Heart left ventricle (tissue), 13 donors: ENCODE data around the gene SSU72.

Experiments used
- CTCF ChIP-seq, 12 donors: fragments of 200-600 bp; sonication (generic) in 4 of 12; IDR thresholded peaks; one replicate each; pipeline versions ENCODE4 v1.5.0 to v1.8.0; 2018 to 2022; ENCODE audit warnings: antibody characterized with exemption in 12 of 12, mild to moderate bottlenecking in 5 of 12
- POLR2A ChIP-seq, 2 donors: fragments of 450-650 bp; IDR thresholded peaks; one replicate each; pipeline ENCODE4 v1.6.1; 2017; ENCODE audit warnings: antibody characterized with exemption in 2 of 2, mild to moderate bottlenecking in 2 of 2, moderate library complexity in 2 of 2
- donor health status: ischemic (EF 13 %, LVEDD 7.1; RV severe dilation, severe dysfunction).
- donor health status: DM: no; HTN: yes; CAD: no.
- donor health status: DM: no; HTN: no; CAD: no.
- donor health status: ischemic (EF 25% LVEDD 6.9; RV normal size, moderate dysfunction).
- donor health status: ischemic (EF 25% LVEDD 5.7; RV mildly dilated, moderate dysfunction).
- donor health status: ischemic (EF 35%, LVEDD 5.7; RV mildly dilated, moderate dysfunction).
- donor health status: nonischemic (EF 11% LVEDD 7.7; RV severe dilation, severe dysfunction).
- donor health status: DM: yes; HTN: yes; CAD: no.
- donor health status: PGD.
- donor health status: ischemic (EF 29% LVEDD 5.4; RV normal size, mild dysfunction).
- donor health status: nonischemic (EF 23%, LVEDD 6.1; RV moderate dilation, normal function).

GRCh38 chr1:1596493-1597274 lies 22.0 kb upstream of the SSU72 start:
- no peak for TF ChIP-seq CTCF (IDR thresholded peaks at IDR 0.05)
- TF ChIP-seq POLR2A (IDR thresholded peaks at IDR 0.05) = no peak
